Stimulated activated naive B cell treated with anti-CD40 and anti-IgM and Interleukin-4, amounts not matched to agents 10 μg/mL and 1 μg/mL and 100 μg/mL, for 72 hours (primary cell): Measurements from ENCODE around the gene ZNF780B.

Experiments
- ATAC-seq, 2 donors: fragments of 150-1000 bp; cut with Tn5 transposase; replicated peaks; 2 replicates each; pipeline ENCODE4 v1.10.0; 2021; ENCODE audit warnings: moderate library complexity in 1 of 2
- DNase-seq: peaks from one replicate; pipeline ENCODE4 v3.0.0; 2021
- H3K27ac Mint-ChIP-seq: one replicate; pipeline ENCODE4 v1.8.0; 2022; ENCODE audit warnings: mild to moderate bottlenecking, mixed read lengths
- H3K27me3 Mint-ChIP-seq, 2 donors: one replicate each; pipeline ENCODE4 v1.8.0; 2022; ENCODE audit warnings: mixed read lengths in 2 of 2
- H3K36me3 Mint-ChIP-seq, 2 donors: one replicate each; pipeline ENCODE4 v1.8.0; 2022; ENCODE audit warnings: mixed read lengths in 2 of 2, mild to moderate bottlenecking in 1 of 2
- H3K4me1 Mint-ChIP-seq, 2 donors: one replicate each; pipeline ENCODE4 v1.8.0; 2022; ENCODE audit warnings: mixed read lengths in 2 of 2, mild to moderate bottlenecking in 1 of 2
- H3K4me3 Mint-ChIP-seq, 2 donors: one replicate each; pipeline ENCODE4 v1.8.0; 2022; ENCODE audit warnings: mild to moderate bottlenecking in 2 of 2, mixed read lengths in 2 of 2, moderate library complexity in 1 of 2
- H3K9me3 Mint-ChIP-seq, 2 donors: one replicate each; pipeline ENCODE4 v1.8.0; 2022; ENCODE audit warnings: mixed read lengths in 2 of 2, mild to moderate bottlenecking in 1 of 2

The ZNF780B gene

GRCh38 chr19:40009674-40010073 is 46.4 kb downstream of the ZNF780B start:
- no peak for ATAC-seq

GRCh38 chr19:40006273-40006691 is 49.7 kb downstream of the ZNF780B start:
- Mint-ChIP-seq H3K27me3 (no peaks in the 10 kb centered on the region), H3K36me3 (peaks cover 35 to 47% of the 10 kb centered on the region in 2 donors), H3K4me3 (no peak overlapping the region), H3K4me1 (no peaks in the 10 kb centered on the region), H3K9me3 (peaks cover 3 to 9% of the 10 kb centered on the region in 2 donors), H3K27ac (no peak overlapping the region)
- DNase-seq (no peak), ATAC-seq (no peak)

More at GRCh38 chr19:40009674-40010073, 46.4 kb downstream of the ZNF780B start:
- Mint-ChIP-seq H3K4me1 (no peaks in the 10 kb centered on the region), H3K27ac (no peak overlapping the region), H3K36me3 (peaks cover 69 to 81% of the 10 kb centered on the region in 2 donors), H3K27me3 (no peaks in the 10 kb centered on the region), H3K4me3 (no peak overlapping the region), H3K9me3 (peaks cover 14 to 22% of the 10 kb centered on the region in 2 donors)
- DNase-seq: no peak

GRCh38 chr19:40005691-40006272 is 50.2 kb downstream of the ZNF780B start:
- H3K9me3 Mint-ChIP-seq: peaks cover 3 to 9% of the 10 kb centered on the region in 2 donors
- H3K27ac Mint-ChIP-seq: no peak overlapping the region
- DNase-seq: no peak
- H3K36me3 Mint-ChIP-seq: peaks cover 32 to 44% of the 10 kb centered on the region in 2 donors
- ATAC-seq: no peak
- no peaks in the 10 kb centered on the region for H3K27me3 Mint-ChIP-seq
- H3K4me3 Mint-ChIP-seq: no peak overlapping the region
- no peaks in the 10 kb centered on the region for H3K4me1 Mint-ChIP-seq

GRCh38 chr19:39998501-39998900 is 57.5 kb downstream of the ZNF780B start:
- peaks cover 3 to 28% of the 10 kb centered on the region in 2 donors for H3K4me1 Mint-ChIP-seq
- peaks cover 6 to 14% of the 10 kb centered on the region in 2 donors for H3K36me3 Mint-ChIP-seq
- H3K27me3 Mint-ChIP-seq: no peaks in the 10 kb centered on the region
- H3K27ac Mint-ChIP-seq: peak overlapping the region; percentile 22
- H3K9me3 Mint-ChIP-seq: peaks cover 0 to 4% of the 10 kb centered on the region in 2 donors
- DNase-seq (no peak), ATAC-seq (no peak)
- H3K4me3 Mint-ChIP-seq: no peak overlapping the region

GRCh38 chr19:39997638-39998216 is 58.3 kb downstream of the ZNF780B start:
- Mint-ChIP-seq H3K27ac (peak overlapping the region; percentile 97), H3K27me3 (no peaks in the 10 kb centered on the region), H3K4me1 (peaks cover 7 to 28% of the 10 kb centered on the region in 2 donors), H3K9me3 (peaks cover 5% of the 10 kb centered on the region in 2 donors), H3K36me3 (peaks cover 13 to 22% of the 10 kb centered on the region in 2 donors), H3K4me3 (peak overlapping the region; percentile 90 to 95)
- peak in 1 of 2 donors; percentile 24 for ATAC-seq
- DNase-seq: no peak

GRCh38 chr19:39996811-39997637 is 59.0 kb downstream of the ZNF780B start, which contains the start of gene ZNF546:
Gene ZNF546 (plus strand): TSS chr19:39997060. CDS start chr19:39998327, 1,267 bp downstream.
- peaks cover 11 to 32% of the 10 kb centered on the region in 2 donors for H3K4me1 Mint-ChIP-seq
- H3K9me3 Mint-ChIP-seq: peaks cover 5% of the 10 kb centered on the region in 2 donors
- ATAC-seq: peak; percentile 93 to 96
- peak within 1 kb of the TSS; percentile 90 to 95 for H3K4me3 Mint-ChIP-seq
- H3K27me3 Mint-ChIP-seq: no peaks in the 10 kb centered on the region
- DNase-seq: peak; percentile 93
- H3K36me3 Mint-ChIP-seq: peaks cover 13 to 23% of the 10 kb centered on the region in 2 donors
- H3K27ac Mint-ChIP-seq: peak within 1 kb of the TSS; percentile 97

- Mint-ChIP-seq H3K4me1 (peaks cover 13 to 33% of the 10 kb centered on the region in 2 donors), H3K4me3 (peak overlapping the region; percentile 90 to 95), H3K36me3 (peaks cover 13 to 24% of the 10 kb centered on the region in 2 donors), H3K27me3 (no peaks in the 10 kb centered on the region), H3K9me3 (peaks cover 5% of the 10 kb centered on the region in 2 donors), H3K27ac (peak overlapping the region; percentile 97)
- DNase-seq (peak; percentile 40), ATAC-seq (peak; percentile 56 to 60)
Measured at GRCh38 chr19:39996218-39996810, 59.7 kb downstream of the ZNF780B start.

GRCh38 chr19:39995794-39996193 is 60.2 kb downstream of the ZNF780B start:
- Mint-ChIP-seq H3K36me3 (peaks cover 13 to 29% of the 10 kb centered on the region in 2 donors), H3K27me3 (no peaks in the 10 kb centered on the region), H3K27ac (no peak overlapping the region), H3K9me3 (peaks cover 5% of the 10 kb centered on the region in 2 donors), H3K4me1 (peaks cover 16 to 38% of the 10 kb centered on the region in 2 donors), H3K4me3 (peak overlapping the region; percentile 60 to 72)
- DNase-seq: no peak
- ATAC-seq: no peak

- no peak overlapping the region for H3K27ac Mint-ChIP-seq
- DNase-seq (no peak), ATAC-seq (no peak)
- peaks cover 5% of the 10 kb centered on the region in 2 donors for H3K9me3 Mint-ChIP-seq
- H3K4me3 Mint-ChIP-seq: no peak overlapping the region
- peaks cover 21 to 50% of the 10 kb centered on the region in 2 donors for H3K4me1 Mint-ChIP-seq
- no peaks in the 10 kb centered on the region for H3K27me3 Mint-ChIP-seq
- peaks cover 13 to 38% of the 10 kb centered on the region in 2 donors for H3K36me3 Mint-ChIP-seq
Measured at GRCh38 chr19:39994361-39994760, 61.7 kb downstream of the ZNF780B start.

- no peak overlapping the region for H3K4me3 Mint-ChIP-seq
- H3K27ac Mint-ChIP-seq: no peak overlapping the region
- H3K9me3 Mint-ChIP-seq: peaks cover 5% of the 10 kb centered on the region in 2 donors
- no peaks in the 10 kb centered on the region for H3K27me3 Mint-ChIP-seq
- H3K4me1 Mint-ChIP-seq: peaks cover 23 to 50% of the 10 kb centered on the region in 2 donors
- DNase-seq: no peak
- peaks cover 13 to 41% of the 10 kb centered on the region in 2 donors for H3K36me3 Mint-ChIP-seq
- ATAC-seq: no peak
Measured at GRCh38 chr19:39993605-39994004, 62.4 kb downstream of the ZNF780B start.

GRCh38 chr19:39987596-39987995 is 68.4 kb downstream of the ZNF780B start:
- Mint-ChIP-seq H3K27ac (no peak overlapping the region), H3K9me3 (peaks cover 20 to 23% of the 10 kb centered on the region in 2 donors), H3K4me3 (no peak overlapping the region), H3K36me3 (peaks cover 42 to 67% of the 10 kb centered on the region in 2 donors), H3K4me1 (peaks cover 15 to 23% of the 10 kb centered on the region in 2 donors), H3K27me3 (no peaks in the 10 kb centered on the region)
- DNase-seq: no peak
- ATAC-seq: no peak

- Mint-ChIP-seq H3K36me3 (peaks cover 42 to 71% of the 10 kb centered on the region in 2 donors), H3K4me1 (peaks cover 13 to 20% of the 10 kb centered on the region in 2 donors), H3K9me3 (peaks cover 20 to 23% of the 10 kb centered on the region in 2 donors), H3K27me3 (no peaks in the 10 kb centered on the region), H3K27ac (no peak overlapping the region), H3K4me3 (no peak overlapping the region)
- DNase-seq (no peak), ATAC-seq (no peak)
Measured at GRCh38 chr19:39987167-39987566, 68.9 kb downstream of the ZNF780B start.

GRCh38 chr19:39986643-39987042 is 69.4 kb downstream of the ZNF780B start:
- DNase-seq (no peak), ATAC-seq (no peak)
- H3K27ac Mint-ChIP-seq: no peak overlapping the region
- peaks cover 11 to 17% of the 10 kb centered on the region in 2 donors for H3K4me1 Mint-ChIP-seq
- no peaks in the 10 kb centered on the region for H3K27me3 Mint-ChIP-seq
- no peak overlapping the region for H3K4me3 Mint-ChIP-seq
- H3K36me3 Mint-ChIP-seq: peaks cover 42 to 71% of the 10 kb centered on the region in 2 donors
- peaks cover 20 to 23% of the 10 kb centered on the region in 2 donors for H3K9me3 Mint-ChIP-seq
